Retinal pigment epithelial cell (primary cell): ENCODE results near the gene NCKAP5.
A peak's percentile ranks its signal among the peaks of the same experiment; 100 is the strongest.

ENCODE experiments used
- DNase-seq: peaks from one replicate; pipeline ENCODE4 v3.0.0-alpha.2; 2010; ENCODE audit warnings: low read depth
- H3K4me3 ChIP-seq: 2 replicates; pipeline ENCODE4 v1.5.1; 2011; ENCODE audit warnings: mild to moderate bottlenecking, low read length, control low read depth, moderate library complexity
- CTCF ChIP-seq: conservative IDR thresholded peaks from 2 replicates; pipeline ENCODE4 v1.5.1; 2011; ENCODE audit warnings: low read depth, low read length, control low read depth, inconsistent platforms

NCKAP5 gene

DNA sequence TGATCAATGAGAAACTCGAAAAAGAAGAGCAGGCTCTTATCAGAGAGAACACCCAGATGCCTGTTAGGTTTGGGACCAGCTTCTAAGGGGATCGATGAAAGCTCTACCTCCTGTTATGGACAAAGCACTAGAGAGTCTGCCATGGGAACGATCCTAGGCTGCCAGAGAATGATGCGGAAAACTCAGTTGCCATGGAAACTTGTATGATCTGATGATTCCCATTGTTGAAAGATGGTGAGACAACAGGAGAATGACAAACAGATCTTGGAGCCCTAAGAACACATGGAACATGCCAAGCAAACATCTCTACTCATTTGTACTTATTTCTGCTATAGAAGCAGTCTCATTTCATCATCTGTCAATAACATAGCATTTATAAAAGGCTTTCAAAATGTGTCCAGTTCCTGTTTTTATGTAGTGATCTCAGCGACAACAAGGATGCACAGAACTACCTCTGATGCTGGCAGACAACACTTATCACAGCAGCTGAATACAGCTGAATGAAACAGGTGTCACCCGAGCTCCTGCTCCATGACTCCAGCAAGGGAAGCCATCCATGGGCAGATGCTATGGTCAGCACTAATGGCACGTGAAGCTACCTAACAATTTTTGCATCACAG, 59.6 kb downstream of the NCKAP5 start:
- no peak overlapping the region for H3K4me3 ChIP-seq
- TF ChIP-seq CTCF: no peak
- no peak for DNase-seq

GRCh38 chr2:133506996-133507395, 61.3 kb downstream of the NCKAP5 start:
- no peak overlapping the region for H3K4me3 ChIP-seq
- no peak for DNase-seq
- TF ChIP-seq CTCF: no peak

DNA sequence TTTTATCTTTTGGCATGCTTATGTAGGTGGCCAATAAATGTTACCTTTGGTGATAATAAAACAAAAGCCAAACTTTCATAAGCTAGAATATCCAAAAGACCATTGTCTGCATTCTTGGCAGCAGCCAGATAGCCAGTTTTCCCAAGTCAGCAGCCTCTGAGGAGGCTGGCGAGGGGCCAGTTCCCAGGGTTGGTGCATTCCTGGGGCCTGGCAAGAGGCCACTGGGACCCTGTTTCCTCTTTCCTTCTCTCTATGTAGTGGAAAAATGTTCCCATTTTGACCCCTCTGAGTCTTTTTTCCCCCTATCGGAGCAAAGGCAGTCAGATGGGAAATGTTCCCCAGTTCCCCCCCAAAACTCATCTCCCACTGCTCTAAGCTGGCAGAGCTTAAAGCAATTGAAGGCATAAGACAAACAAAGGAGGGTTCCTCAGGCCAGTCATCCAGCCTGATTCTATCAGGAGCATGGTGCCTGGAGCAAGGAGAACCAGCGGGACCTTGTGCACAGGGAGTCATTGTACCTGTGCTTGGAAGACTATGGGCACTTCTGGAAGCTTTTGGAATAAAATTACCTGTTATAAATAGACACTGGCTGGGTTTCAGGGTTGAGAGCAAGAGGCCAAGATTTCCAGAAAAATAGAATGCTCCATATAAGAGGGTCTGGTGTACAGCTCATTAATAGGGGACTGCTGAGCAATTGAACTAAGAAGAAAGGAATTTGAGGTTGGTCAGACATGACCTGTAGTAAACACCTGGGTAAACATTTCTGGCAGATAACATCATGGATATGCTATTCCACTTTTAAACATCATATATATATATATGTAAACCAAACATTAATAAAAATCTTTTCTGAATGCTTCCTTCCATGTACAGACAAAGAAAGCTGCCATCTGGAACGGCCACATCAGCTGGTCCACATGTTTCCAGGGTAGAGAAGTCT, 63.4 kb downstream of the NCKAP5 start:
- H3K4me3 ChIP-seq: no peak overlapping the region
- DNase-seq: peak; percentile 86
- no peak for TF ChIP-seq CTCF

- DNase-seq: no peak
- TF ChIP-seq CTCF: no peak
- H3K4me3 ChIP-seq: no peak overlapping the region
Observed at GRCh38 chr2:133503927-133504326, 64.3 kb downstream of the NCKAP5 start.

DNA sequence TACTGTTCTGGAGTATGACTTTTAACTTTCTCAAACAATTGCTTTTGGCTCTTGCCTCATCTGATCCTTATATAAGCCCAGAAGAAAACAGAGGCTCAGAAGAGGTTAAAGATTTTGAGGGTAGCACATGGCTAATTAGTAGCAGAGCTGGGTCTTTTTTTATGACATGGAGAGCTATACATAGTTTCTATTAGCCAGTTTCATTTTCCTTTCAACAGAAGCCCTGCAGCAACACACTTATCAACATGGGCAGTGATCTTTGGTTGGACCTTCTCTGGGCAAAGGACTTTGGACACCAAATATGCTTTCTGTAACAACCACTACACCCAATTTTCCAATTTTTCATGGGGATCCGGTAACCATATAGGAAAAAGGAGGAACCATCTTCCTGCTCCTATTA, 64.9 kb downstream of the NCKAP5 start:
- DNase-seq: no peak
- no peak overlapping the region for H3K4me3 ChIP-seq
- TF ChIP-seq CTCF: no peak

DNA sequence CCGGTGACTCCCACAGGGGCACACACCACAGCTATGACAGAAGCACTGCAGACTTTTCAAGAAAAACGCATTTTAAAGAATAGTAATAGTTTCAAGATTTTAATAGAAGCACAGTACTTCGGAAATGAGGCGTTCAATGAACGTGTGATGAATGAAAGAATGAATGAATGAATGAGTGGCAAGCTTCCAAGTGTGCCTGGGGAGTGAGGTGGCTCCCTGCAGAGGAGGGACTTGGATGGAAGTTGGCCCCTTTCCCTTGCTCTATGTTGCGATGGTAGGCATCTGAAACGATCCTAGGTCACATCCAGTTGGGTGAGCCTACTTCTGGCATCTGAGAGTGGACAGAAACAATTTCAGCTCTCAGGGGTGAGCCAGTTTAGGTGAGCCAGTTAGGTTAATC, 65.6 kb downstream of the NCKAP5 start:
- no peak for TF ChIP-seq CTCF
- H3K4me3 ChIP-seq: no peak overlapping the region
- DNase-seq: no peak

- H3K4me3 ChIP-seq: no peak overlapping the region
- TF ChIP-seq CTCF: no peak
- DNase-seq: peak; percentile 44
Observed at GRCh38 chr2:133500917-133501316, 67.3 kb downstream of the NCKAP5 start.
